ENCODE measurements around the gene TGFBR3.
A peak's percentile ranks its signal among the peaks of the same experiment; 100 is the strongest.

The TGFBR3 gene

GRCh38 chr1:91755702-91756287 is 130.2 kb downstream of the TGFBR3 start:
- DNase-seq (ENCODE audit: low read depth in 2 of 2) = no peak

GRCh38 chr1:91754816-91755580 is 131.0 kb downstream of the TGFBR3 start:
- DNase-seq (ENCODE audit: low read depth in 2 of 2) = no peak

- DNase-seq (ENCODE audit: low read depth in 2 of 2) = peak; percentile 54 to 66
These were observed 131.6 kb downstream of the TGFBR3 start for GRCh38 chr1:91754348-91754747.

GRCh38 chr1:91753878-91754277 is 132.1 kb downstream of the TGFBR3 start:
- DNase-seq (ENCODE audit: low read depth in 2 of 2) = no peak

- DNase-seq (ENCODE audit: low read depth in 2 of 2) = no peak
These were observed 133.6 kb downstream of the TGFBR3 start for GRCh38 chr1:91752324-91752723.

GRCh38 chr1:91751275-91751674 is 134.7 kb downstream of the TGFBR3 start:
- no peak for DNase-seq (ENCODE audit: low read depth in 2 of 2)

GRCh38 chr1:91750398-91750996 is 135.5 kb downstream of the TGFBR3 start:
- no peak for DNase-seq (ENCODE audit: low read depth in 2 of 2)

GRCh38 chr1:91749788-91750231 is 136.1 kb downstream of the TGFBR3 start:
- DNase-seq (ENCODE audit: low read depth in 2 of 2) = no peak

- DNase-seq (ENCODE audit: low read depth in 2 of 2) = no peak
These were observed 138.3 kb downstream of the TGFBR3 start for GRCh38 chr1:91747666-91748065.

- DNase-seq (ENCODE audit: low read depth in 2 of 2) = no peak
These were observed 139.1 kb downstream of the TGFBR3 start for GRCh38 chr1:91746728-91747338.

GRCh38 chr1:91745640-91746373 is 140.1 kb downstream of the TGFBR3 start:
- DNase-seq (ENCODE audit: low read depth in 2 of 2) = no peak

- DNase-seq (ENCODE audit: low read depth in 2 of 2) = no peak
These were observed 140.9 kb downstream of the TGFBR3 start for GRCh38 chr1:91744953-91745639.

- no peak for DNase-seq (ENCODE audit: low read depth in 2 of 2)
These were observed 143.1 kb downstream of the TGFBR3 start for GRCh38 chr1:91742848-91743292.

- DNase-seq (ENCODE audit: low read depth in 2 of 2) = no peak
These were observed 144.0 kb downstream of the TGFBR3 start for GRCh38 chr1:91741906-91742305.

- no peak for DNase-seq (ENCODE audit: low read depth in 2 of 2)
These were observed 144.7 kb downstream of the TGFBR3 start for GRCh38 chr1:91741301-91741700.

GRCh38 chr1:91737650-91738049 is 148.3 kb downstream of the TGFBR3 start:
- DNase-seq (ENCODE audit: low read depth in 2 of 2) = no peak

- DNase-seq (ENCODE audit: low read depth in 2 of 2) = no peak
These were observed 149.0 kb downstream of the TGFBR3 start for GRCh38 chr1:91736715-91737615.

GRCh38 chr1:91736146-91736714 is 149.7 kb downstream of the TGFBR3 start:
- no peak for DNase-seq (ENCODE audit: low read depth in 2 of 2)

GRCh38 chr1:91735266-91735845 is 150.6 kb downstream of the TGFBR3 start:
- DNase-seq (ENCODE audit: low read depth in 2 of 2) = no peak

Data from stimulated activated CD4-positive, alpha-beta T cell treated with anti-CD3 and anti-CD28 coated beads, Interleukin-15, amount 100 ng/mL, for 48 hours (primary cell).